Activated T-helper 1 cell treated with Interleukin-2 at 50 U/mL for 16 hours (primary cell): ENCODE data around the gene ALDH3B1.

Source experiments
- DNase-seq: peaks from one replicate; pipeline ENCODE4 v3.0.0-alpha.2; 2020; ENCODE audit warnings: low read depth

ALDH3B1 gene

DNA sequence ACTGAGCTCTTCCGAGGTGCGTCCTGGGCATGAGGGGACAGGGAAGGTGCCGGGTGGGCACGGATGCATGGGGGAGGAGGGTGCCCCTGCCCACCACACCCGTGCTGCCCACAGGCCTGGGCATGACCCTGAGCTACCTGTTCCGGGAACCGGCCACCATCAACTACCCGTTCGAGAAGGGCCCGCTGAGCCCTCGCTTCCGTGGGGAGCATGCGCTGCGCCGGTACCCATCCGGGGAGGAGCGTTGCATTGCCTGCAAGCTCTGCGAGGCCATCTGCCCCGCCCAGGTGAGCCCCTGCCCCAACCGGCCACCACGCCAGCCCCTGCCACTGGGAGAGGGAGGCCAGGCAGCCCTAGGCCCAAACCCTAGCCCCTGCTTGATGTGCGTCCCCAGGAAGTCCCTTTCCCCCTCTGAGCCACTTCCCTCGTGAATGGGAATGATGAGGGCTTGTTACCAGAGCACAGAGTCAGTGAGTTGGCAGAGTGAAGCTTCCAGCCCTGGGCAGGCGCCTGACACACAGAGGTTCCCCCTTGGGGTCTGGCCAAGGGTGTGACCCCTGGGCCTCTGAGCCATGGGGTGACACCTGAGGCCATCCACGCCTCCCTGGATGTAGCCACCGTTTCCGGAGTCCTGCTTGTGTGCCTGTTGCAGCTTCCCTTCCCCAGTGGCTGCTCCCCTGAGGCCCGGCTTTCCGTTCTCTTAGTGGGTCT lies 23.0 kb downstream of the ALDH3B1 start:
- DNase-seq = no peak

DNA sequence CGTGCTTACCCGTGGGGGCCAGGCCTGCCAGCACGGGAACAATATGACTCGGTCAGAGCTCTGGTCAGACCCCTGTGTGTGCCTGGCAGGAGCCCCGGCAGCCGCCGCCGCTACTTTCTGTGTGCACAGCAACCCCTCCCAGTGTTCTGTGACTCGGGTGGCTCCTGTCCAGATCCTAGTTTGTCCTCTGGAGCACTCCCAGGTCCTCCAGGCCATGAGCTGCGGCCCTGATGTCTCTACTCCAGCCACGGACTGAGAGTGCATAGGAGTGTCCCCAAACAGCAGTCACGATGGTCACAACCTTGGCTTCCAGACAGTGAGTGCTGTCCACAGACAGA lies 23.6 kb downstream of the ALDH3B1 start:
- DNase-seq = no peak

DNA sequence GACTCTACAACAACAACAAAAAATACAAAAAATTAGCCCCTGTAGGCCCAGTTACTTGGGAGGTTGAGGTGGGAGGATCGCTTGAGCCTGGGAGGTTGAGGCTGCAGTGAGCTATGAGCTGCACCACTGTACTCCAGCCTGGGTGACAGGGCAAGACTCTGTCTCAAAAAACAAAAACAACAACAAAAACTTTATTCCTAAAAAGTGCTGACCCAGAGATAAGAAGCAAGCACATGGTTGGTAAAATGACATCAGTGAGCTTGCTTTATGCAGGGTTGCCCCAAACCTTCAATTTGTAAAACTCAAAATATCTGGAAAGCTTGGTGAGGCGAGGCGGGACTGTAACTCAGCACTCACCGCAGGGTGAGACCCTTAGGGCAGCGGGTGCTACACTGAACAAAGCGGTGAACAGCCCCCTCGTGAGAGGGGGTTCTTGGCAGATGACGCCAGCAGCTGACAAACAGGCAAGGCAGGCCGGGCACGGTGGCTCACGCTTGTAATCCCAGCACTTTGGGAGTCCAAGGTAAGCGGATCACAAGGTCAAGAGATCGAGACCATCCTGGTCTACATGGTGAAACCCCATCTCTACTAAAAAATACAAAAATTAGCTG lies 25.2 kb downstream of the ALDH3B1 start:
- no peak for DNase-seq

DNA sequence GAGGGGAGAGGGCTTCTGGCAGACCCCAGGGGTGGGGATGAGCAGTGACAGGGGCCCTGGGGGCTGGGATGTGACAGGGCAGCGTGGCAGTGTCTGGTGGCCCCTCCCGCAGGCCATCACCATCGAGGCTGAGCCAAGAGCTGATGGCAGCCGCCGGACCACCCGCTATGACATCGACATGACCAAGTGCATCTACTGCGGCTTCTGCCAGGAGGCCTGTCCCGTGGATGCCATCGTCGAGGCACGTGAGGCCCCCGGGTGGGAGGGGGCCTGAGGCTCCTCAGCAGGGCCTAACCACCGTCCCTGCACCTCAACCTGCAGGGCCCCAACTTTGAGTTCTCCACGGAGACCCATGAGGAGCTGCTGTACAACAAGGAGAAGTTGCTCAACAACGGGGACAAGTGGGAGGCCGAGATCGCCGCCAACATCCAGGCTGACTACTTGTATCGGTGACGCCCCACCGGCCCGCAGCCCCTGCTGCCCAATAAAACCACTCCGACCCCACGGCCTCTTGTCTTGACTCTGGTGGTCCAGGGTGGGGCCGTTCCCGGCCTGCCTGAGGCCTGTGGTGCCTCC lies 26.1 kb downstream of the ALDH3B1 start:
- DNase-seq = no peak

DNA sequence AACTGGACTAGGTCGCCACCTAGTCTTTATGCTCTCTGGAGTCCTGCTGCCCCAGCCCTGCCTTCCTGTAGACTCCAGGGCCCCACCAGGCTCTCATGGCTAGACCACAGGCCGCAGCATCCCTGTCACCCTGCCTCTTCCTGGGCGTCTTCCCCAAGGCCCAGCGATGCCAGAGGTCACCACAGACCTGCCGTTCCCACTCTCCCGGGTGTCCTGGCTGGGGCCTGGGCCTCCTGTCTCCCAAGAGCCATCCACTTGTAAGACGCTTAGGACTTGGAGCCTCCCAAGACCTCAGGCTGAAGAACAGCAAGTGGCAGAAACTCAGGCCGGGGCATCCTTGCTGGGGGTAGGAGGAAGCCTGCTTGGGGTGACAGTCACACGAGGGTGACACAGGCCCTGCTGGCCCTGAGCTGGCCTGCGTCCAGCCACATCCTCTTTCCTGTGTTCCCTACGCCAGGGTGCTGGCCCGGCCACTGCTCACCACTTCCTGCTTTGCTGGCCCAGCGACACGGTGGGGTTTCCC lies 26.7 kb downstream of the ALDH3B1 start:
- DNase-seq = no peak

DNA sequence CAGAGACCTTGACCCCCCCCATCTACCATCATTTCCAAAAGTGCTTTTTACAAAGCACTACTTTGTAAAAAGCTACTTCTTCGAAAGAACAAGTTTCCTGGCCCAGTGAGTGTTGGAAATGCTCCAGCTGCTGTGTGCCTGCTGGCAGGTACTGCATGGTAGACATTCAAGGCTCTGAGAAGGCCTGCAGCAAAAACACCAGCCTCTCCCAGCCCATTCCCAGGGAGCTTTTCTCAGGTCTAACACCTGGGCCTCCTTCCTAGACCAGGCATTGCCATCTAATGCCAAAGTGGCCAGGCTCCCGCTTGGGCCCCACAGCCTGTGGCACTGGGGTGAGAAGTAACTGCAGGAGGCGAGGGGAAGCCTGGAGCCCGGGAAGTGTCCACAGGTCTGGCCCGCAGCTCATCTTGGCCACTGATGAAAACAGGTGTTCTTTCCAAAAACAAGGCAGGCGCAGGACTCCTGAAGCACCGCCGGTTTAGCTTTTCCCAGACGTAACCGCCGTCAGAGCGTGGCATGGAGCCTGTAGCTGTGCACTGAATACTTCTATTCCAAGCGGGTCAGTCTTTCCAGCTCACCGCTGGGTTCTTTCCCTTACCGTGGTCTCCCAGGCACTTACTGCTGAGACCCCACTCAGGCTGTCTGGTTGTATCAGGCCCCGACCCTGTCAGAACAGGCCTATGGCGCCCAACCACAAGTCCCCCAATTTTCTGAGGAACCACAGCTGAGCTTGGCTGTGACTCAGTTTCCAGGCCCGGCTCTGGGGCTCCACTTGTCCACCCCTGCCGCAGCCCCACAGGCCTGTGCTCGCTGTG lies 27.5 kb downstream of the ALDH3B1 start:
- no peak for DNase-seq

DNA sequence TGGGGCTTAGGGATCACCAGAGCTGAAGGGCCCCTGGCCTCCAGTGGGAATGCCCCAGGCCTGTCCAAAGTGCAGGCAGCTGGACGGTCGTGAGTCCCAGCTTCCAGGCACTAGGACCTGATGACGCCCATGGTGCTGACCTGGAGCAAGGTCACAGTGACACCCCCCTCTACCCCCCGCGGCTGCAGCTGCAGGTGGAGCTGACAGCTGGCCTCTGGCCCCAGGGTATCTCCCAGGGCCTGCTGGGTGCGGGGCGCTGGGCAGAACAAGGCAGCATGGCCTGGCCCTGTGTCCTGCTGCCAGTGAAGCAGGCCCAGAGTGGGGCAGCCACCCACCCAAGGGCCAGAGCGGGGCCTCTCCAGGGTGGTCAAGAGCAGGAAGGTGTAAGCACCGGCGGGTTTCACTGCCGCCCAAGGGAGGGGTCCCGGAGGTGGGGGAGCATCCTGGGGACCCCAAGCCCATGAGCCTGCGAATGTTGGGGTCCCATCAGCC lies 28.1 kb downstream of the ALDH3B1 start:
- DNase-seq = no peak

DNA sequence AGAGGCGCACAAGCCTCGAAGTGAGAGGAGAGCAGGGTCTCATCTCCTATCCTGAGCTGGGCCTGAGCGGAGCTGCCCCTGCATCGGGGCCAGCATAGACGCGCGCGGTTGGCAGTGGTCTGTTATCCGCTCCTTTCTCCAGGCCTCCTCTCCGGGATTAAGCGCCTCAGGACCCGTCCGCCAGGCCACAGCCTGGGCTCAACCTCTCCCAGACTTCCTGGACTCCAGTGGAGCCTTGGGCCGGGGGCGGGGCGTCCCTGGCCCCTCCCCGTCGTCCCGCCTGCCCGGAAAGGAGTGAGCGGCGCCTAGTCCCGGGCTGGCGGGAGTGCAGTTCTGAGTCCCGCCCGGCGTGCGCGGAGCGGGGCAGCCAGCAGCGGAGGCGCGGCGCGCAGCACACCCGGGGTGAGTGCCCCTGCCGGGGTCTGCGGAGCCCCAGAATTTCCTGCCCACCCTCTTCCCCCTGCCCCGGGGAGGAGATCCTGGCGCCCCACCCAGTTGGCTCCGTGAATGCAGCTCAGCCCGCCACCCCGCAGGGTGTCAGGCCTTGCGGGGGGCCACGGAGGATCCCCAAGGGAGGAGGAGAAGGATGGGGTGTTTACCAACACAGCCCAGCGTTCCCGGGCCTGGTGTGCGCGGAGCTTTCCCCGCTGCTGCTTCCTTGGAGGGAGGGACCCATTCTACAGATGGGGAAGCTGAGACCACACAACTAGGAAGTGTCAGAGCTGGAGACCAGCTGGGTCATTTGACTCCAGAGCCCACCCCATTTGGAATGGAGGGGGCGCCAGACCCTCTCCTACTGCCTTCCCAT lies 28.8 kb downstream of the ALDH3B1 start, which contains the start of gene TCIRG1:
Gene TCIRG1 (plus strand): TSS at position 308 of the 808 bp plus-strand sequence. CDS start 2,247 bp downstream, outside the sequence.
- peak; percentile 42 for DNase-seq

DNA sequence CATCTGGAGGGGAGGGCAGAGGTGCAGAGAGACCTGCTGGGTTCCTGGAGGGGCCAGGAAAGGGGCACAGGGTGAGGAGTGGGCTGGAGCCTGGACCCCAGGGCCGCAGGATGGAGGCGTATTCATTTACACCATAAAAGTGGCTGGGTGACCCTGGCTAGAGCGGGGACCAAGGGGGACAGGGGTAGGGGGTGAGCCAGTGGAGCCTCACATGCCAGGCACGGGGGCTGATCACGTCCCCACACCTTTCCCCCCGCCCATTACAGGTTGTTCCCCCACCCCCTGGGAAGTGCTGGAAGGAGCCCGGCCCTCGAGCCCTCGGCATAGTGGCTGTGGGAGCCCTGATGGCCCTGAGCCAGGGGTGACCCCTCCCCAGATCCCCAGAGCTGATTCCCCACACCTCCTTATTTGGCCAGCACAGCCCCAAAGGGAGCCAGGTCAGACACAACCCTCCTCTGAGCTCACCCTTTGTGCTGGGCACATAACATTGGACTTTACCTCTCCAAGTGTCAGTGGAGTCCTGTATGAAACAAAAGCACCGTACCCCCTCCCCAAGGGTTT lies 29.5 kb downstream of the ALDH3B1 start:
- DNase-seq = no peak

DNA sequence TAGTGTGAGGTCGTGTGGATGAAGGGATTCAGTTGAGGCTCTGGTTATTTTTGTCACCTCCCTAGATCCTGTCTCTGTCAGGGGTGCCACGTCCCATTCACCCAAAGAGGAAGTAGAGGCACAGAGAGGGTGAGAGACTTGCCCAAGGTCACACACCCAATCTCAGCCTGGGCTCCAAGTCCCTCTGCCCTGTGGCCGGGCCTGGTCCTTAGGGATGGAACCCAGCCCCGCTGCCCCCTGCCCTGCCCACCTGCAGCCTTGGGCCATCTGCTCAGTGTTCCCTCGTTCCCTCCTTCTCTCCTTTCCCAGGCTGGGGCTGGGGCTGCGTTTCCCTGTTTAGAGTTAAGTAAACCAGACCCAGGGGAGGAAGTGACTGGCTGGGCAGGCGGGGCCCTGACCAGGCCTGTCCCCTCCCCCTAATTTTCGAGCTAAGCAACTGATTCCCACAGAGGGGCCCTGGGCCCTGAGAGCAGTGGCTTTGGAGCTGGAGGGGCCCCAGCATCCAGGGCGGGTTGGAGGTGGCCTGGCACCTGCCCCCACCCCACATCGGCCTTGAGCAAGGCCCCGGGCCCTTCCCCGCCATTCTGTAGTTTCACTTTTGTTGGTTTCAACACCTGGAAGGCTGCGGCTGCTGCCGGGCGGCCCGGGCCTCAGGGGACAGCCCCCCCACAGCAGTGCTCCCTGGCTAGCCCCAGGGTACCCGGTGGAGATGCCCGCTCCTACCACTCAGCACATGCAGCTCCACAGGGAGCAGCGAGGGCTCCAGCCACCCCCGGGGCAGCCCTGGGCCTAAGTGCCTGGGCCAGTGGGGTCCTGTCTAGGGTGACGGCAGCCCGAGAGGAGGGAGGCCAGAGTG lies 30.2 kb downstream of the ALDH3B1 start:
- peak; percentile 15 for DNase-seq

DNA sequence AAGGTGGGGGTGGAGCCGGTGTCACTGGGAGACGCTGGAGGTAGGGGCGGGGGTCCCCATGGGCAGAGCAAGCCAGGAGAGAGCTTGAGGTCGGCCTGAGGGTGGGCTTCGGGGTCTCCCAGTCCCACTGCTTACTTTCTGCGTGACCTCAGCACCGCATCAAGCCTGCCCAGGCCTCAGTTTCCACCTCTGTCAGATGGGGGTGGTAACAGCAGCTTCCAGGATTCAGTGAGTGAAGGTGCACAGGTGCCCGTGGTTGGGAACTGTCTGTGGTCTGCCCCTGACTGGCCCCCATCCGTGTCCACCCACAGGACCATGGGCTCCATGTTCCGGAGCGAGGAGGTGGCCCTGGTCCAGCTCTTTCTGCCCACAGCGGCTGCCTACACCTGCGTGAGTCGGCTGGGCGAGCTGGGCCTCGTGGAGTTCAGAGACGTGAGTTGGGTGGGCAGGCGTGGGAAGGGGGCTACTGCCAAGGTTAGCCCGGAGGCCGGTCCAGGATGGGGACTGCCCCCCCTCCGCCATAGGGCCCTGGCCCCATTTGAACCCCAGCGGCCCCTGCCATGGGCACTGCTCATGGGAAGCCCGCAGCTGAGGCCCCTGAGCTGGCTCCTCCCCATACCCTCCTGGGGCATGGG lies 30.9 kb downstream of the ALDH3B1 start:
- no peak for DNase-seq

DNA sequence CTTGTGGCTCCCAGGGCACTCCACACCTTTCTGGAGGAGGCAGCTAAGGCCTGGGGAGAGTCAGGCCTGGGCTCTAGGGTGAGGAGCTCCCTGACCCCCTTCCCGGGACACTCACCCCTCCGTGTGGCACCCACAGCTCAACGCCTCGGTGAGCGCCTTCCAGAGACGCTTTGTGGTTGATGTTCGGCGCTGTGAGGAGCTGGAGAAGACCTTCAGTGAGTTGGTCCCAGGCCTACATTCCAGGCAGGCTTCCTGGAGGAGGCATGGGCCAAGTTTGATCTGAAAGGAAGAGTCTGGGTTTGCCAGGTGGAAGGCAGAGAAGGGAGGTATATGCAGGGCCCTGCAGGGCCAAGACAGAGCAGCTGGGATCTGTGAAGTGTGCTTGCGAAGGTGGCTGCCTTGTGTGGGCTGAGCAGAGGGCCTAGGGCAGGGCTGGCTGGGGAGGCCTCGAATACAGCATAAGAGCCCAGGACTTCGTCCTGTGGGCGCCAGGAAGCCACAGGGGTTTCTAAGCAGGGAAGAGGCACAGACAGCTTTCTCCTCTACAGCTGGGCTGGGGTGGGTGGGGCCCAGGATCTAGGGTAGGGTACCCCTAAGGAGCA lies 31.6 kb downstream of the ALDH3B1 start:
- no peak for DNase-seq

DNA sequence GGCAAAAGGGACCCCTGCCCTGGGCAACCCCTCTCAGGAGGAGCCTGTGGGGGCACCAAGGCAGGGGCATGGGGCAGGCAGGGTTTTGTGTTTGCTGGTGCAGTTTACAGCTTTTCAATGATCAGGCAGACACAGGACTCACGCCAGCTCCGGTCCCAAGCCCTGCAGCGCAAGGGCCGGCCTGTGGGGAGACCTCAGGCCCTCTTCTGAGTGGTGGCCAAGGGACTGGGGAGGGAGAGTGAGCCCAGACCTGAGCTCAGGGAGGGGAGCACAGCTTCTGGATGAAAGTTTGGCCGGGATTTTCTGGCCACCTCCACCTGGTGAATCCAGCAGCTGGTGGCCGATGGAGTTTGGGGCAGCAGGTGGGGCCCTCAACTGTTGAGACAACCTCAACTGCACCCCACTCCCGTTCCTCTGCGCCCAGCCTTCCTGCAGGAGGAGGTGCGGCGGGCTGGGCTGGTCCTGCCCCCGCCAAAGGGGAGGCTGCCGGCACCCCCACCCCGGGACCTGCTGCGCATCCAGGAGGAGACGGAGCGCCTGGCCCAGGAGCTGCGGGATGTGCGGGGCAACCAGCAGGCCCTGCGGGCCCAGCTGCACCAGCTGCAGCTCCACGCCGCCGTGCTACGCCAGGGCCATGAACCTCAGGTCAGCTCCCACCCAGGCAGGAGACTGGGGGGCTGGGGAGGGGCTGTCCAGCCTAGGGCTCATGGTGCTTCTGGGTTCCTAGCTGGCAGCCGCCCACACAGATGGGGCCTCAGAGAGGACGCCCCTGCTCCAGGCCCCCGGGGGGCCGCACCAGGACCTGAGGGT lies 32.3 kb downstream of the ALDH3B1 start:
- no peak for DNase-seq

DNA sequence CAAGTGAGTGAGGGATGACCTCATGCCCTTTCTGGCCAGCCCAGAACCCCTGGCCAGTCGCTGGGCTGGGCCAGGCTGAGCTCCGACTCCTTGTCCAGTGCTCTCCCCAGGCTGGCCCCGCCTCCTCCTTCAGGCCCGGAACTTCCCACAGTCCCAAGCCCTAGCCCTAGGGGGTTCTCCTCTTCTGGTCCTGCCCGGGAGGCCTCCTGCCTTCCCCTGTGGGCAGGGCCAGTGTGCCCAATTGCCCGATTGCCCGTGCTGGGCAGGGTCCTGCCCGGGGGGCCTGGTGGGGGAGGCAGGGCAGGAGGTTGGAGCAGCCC lies 32.9 kb downstream of the ALDH3B1 start:
- no peak for DNase-seq

DNA sequence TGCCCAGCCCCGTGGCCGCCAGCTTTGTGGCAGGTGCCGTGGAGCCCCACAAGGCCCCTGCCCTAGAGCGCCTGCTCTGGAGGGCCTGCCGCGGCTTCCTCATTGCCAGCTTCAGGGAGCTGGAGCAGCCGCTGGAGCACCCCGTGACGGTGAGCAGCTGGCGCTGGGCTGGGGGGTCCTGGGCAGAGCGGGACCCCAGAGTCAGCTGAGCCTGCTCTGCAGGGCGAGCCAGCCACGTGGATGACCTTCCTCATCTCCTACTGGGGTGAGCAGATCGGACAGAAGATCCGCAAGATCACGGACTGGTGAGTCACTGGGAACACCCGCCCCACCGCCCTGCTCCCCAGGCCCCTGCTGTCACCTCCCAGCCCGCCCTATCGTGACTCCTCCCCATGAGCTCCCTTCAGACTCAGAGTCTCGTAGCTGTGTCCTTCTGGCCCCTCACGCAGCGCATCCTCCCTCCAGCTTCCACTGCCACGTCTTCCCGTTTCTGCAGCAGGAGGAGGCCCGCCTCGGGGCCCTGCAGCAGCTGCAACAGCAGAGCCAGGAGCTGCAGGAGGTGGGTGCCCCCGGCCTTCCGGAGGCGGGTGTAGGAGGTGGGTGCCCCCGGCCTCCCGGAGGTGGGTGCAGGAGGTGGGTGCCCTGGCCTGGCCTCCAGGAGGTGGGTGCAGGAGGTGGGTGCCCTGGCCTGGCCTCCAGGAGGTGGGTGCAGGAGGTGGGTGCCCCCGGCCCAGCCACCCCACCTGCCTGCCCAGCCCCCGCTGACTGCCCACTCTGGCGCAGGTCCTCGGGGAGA lies 33.4 kb downstream of the ALDH3B1 start:
- no peak for DNase-seq

DNA sequence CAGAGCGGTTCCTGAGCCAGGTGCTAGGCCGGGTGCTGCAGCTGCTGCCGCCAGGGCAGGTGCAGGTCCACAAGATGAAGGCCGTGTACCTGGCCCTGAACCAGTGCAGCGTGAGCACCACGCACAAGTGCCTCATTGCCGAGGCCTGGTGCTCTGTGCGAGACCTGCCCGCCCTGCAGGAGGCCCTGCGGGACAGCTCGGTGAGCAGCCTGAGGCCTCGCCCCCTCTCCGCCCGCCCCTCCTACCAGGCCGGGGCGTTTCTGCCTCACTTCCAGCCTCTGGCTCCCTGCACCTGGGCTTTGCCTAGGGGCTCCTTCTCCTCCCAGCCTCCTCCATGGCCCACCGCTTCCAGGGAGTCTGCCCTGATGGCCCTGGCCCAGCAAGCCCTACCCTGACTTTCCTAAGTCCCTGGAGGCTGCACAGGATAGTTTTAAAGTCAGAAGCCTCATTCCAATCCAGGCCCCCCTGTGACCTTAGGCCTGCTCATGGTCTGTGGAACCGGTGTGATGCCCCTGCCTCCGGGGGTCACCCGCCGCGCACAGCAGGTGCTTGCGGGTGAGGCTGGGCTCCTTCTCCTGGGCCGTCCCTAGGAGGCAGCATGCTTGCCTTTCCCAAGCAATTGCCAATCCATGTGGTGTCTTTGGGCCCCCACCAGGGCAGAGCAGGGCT lies 34.2 kb downstream of the ALDH3B1 start:
- DNase-seq = no peak

DNA sequence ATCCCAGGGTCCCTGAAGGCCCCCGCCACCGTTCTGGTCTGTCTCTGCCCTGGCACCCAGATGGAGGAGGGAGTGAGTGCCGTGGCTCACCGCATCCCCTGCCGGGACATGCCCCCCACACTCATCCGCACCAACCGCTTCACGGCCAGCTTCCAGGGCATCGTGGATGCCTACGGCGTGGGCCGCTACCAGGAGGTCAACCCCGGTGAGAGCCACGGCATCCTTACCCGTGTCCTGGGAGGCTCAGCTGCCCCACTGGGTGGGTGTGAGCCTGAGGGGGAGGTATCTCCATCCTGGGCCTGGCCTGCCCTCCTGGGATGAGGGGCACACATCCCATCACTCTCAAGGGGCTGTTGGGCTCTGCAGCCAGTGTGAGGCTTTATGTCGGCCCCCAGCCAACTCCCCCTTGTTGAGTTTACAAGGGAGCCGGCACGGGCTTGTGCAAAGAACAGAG lies 34.8 kb downstream of the ALDH3B1 start:
- no peak for DNase-seq
